Omental fat pad (tissue), 4 donors: Measurements from ENCODE around the gene ELL2. TPM values are rescaled to one million over a fixed set of nuclear protein-coding genes. Genes with fewer than 3 reads are reported as not detected.
"Not testable (repeated sequence)": the region's sequence is repeated elsewhere in the genome, so short reads cannot be mapped to it uniquely, and the experiment has no call there.

ENCODE experiments used
- ATAC-seq: fragments of 150-250 bp; one replicate; pipeline ENCODE4 v1.9.1; 2016; ENCODE audit warnings: mild to moderate bottlenecking, moderate library complexity; ENCODE audit not compliant: low FRiP score
- DNase-seq: peaks from one replicate; pipeline ENCODE4 v3.0.0-alpha.2; 2019; ENCODE audit warnings: low spot score
- total RNA-seq, 4 donors: library from RNA; depleted of rRNA; stranded (reverse); fragments of >200 nt; gene quantifications; one replicate each; pipeline ENCODE4 v1.1.0, GENCODE V29; 2016
- TF ChIP-seq, protein P1 (sequence below), 3 donors: fragments of 450-650 bp; IDR thresholded peaks; one replicate each; pipeline ENCODE4 v1.5.1; 2016 to 2017; ENCODE audit warnings: antibody characterized with exemption in 3 of 3, mild to moderate bottlenecking in 3 of 3, moderate library complexity in 2 of 3

The ELL2 gene
- total RNA-seq, 4 donors from 2014 or later: 64.3 to 318 (median 121) TPM

DNA sequence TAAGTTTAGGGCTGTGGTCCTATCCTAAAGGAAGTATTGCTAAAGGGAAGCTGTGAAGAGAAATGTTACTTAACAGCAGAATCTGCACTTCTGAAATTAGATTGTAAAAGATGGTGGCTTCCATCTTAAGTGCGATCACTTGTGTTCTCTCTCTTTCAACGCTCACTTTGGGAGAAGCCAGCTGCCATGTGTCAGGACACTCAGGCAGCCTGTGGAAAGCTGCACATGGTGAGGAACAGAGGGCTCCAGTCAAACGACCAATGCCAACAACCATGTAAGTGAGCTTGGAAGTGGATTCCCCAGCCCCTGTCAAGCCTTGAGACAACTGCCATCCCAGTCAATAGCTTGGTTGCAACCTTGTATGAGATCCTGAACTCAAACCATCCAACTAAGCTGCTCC lies 87.4 kb downstream of the ELL2 start:
- ATAC-seq: no peak
- TF ChIP-seq, protein P1, sequence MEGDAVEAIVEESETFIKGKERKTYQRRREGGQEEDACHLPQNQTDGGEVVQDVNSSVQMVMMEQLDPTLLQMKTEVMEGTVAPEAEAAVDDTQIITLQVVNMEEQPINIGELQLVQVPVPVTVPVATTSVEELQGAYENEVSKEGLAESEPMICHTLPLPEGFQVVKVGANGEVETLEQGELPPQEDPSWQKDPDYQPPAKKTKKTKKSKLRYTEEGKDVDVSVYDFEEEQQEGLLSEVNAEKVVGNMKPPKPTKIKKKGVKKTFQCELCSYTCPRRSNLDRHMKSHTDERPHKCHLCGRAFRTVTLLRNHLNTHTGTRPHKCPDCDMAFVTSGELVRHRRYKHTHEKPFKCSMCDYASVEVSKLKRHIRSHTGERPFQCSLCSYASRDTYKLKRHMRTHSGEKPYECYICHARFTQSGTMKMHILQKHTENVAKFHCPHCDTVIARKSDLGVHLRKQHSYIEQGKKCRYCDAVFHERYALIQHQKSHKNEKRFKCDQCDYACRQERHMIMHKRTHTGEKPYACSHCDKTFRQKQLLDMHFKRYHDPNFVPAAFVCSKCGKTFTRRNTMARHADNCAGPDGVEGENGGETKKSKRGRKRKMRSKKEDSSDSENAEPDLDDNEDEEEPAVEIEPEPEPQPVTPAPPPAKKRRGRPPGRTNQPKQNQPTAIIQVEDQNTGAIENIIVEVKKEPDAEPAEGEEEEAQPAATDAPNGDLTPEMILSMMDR (IDR thresholded peaks at IDR 0.05): no peak

DNA sequence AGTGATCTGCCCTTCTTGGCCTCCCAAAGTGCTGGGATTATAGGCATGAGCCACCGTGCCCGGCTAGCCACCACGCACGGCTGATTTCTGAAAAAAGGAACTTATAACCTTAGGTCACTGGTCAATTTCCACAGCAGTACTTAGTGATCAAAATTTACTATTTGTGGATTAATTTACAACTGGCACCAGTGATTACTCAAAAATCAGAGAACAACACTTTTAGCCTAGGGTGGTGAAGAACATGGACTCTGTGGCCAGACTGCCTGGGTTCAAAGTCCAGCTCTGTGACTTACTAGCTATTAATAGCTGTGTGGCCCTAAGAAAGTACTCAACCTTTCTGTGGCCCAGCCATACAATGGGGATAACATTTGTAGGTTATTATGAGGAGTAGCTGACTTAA lies 88.3 kb downstream of the ELL2 start:
- DNase-seq: no peak
- no peak for ATAC-seq
- TF ChIP-seq, protein P1 (IDR thresholded peaks at IDR 0.05): no peak

More for the DNA sequence above, 87.4 kb downstream of the ELL2 start:
- no peak for DNase-seq

DNA sequence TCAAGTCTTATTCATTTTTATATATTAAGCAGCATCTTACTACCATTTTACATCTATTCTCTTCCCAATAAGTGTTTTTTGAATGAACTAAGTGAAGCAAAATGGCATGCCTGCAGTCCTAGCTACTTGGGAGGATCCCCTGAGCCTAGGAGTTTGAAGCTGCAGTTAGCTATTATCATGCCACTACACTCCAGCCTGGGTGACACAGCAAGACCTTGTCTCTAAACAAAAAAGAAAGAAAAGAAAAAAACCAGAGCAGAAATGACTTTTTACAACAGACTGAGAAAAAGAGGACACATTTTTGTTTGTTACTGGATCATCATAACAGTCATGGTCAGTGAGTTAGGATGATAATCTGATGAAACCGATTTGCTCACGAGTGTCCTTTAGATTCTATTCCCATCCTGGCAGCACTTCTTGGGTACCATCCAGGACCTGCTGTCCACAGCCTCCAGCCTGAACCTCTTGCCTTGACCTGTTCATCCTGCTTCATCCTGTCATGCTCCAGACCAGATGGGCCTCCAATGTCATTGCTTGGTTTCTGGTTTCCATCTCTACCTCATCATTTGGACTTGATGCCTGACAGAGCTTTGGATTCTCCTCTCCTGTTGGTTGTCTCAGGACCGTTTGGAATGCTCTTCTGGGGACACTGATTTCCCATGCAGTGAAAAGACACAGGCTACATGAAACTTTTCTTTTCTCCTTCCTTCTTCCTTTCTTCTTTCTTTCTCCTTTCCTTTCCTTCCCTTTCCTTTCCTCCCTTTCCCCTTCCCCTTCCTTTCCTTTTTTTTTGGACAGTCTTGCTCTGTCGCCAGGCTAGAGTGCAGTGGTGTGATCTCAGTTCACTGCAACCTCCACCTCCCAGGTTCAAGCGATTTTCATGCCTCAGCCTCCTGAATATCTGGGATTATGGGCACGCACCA lies 89.0 kb downstream of the ELL2 start:
- no peak for DNase-seq
- TF ChIP-seq, protein P1 (IDR thresholded peaks at IDR 0.05): no peak
- ATAC-seq: no peak

DNA sequence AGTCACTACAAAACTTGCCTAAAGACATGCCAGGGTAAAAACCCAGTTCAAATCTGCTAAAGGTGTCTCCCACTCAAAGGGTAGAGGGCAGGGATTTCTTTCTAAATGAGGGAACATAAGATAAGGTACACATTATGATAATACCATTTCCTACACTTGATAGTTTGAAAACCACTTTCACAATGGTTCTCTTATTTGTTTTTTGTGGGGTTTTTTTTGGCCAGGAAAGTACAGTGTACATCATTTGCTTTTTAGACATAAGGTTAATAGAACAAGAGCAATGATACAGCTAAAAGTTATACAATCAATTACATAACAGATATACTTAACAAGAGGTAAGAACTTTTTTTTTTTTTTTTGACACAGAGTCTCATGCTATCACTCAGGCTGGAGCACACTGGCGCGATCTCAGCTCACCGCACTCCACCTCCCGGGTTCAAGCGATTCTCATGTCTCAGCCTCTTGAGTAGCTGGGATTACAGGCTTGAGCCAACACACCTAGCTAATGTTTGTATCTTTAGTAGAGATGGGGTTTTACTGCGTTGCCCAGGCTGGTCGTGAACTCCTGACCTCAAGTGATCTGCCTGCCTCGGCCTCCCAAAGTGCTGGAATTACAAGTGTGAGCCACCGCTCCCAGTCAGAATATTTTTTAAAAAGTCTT lies 90.4 kb downstream of the ELL2 start:
- TF ChIP-seq, protein P1 (IDR thresholded peaks at IDR 0.05): no peak
- no peak for DNase-seq
- ATAC-seq: no peak

DNA sequence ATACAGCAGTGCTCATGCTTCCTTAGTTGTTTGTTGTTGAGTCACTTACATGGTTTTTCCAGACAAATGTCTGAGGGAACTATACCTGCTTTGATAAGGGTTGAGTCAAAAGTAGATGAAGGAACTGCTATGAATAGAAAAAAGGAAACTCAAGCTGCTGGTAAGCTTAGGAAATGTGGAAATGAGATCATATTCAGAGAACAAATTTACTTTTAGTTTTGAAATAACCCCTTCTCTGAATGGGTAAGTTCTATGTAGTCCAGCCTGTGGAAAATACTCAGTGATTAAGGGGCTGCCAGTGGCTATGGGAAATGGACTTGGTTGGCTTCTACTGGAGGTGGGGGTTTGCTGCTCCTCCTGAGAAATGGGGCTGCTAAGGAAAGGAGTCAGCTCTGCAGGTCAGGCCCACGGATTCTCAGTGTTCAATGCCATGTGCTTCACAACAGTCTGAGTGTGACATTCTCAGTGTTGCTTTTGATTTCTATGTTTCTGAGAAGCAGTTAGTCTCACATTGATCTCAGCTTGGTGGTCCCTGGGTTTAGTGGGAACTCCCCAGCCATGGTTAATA lies 91.5 kb downstream of the ELL2 start:
- DNase-seq (no peak), ATAC-seq (peak; percentile 37)
- TF ChIP-seq, protein P1 (IDR thresholded peaks at IDR 0.05): no peak

DNA sequence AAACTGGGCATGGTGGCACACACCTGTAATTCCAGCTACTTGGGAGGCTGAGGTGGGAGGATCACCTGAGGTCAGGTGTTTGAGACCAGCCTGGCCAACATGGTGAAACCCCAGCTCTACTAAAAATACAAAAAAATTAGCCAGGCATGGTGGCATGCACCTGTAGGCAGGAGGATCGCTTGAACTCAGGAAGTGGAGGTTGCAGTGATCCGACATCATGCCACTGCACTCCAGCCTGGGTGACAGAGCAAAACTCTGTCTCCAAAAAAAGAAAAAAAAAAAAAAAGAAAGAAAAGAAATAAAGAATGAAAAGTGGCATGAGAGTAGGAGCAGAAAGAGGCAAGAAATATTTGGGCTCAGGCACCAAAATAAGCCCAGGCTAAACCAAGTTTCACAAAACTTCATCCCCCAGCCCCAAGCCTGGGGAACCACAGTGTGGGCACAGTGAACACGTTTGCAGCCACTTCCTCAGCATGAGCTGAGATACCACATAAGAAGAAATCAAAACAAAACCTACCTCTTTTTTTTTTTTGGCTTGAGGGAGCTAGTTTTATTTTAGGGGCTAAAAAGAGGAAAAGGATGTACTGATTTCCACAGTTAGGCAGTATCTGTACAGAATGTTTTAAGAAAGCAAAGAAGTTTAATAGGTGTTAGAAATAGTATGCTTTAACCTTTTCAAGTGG lies 92.3 kb downstream of the ELL2 start:
- DNase-seq, ATAC-seq: not testable (repeated sequence)

DNA sequence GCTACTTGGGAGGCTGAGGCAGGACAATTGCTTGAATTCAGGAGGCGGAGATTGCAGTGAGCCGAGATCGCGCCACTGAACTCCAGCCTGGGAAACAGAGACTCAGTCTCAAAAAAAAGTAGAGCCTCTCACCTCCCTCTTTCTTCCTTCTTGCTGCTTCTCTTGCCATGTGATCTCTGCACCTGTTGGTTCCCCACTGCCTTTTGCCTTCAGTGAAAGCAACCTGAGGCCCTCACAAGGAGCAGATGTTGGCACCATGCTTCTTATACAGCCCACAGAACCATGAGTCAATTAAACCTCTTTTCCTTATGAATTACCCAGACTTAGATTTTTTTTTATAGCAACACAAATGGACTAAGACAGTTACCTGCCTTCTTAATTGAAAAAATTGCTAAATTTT lies 93.5 kb downstream of the ELL2 start:
- TF ChIP-seq, protein P1 (IDR thresholded peaks at IDR 0.05): no peak
- no peak for DNase-seq
- no peak for ATAC-seq
